MG63 (cell line): ENCODE results near the gene BNIP3. TPM values are rescaled to one million over a fixed set of nuclear protein-coding genes. Genes with fewer than 3 reads are reported as not detected.
"Not testable (repeated sequence)": the region's sequence is repeated elsewhere in the genome, so short reads cannot be mapped to it uniquely, and the experiment has no call there.

ENCODE experiments used
- DNase-seq: peaks from one replicate; pipeline ENCODE4 v3.0.0-alpha.2; 2020
- H3K27me3 ChIP-seq: fragments of 250-450 bp; sonication (Bioruptor Pico); 2 replicates; pipeline ENCODE4 v1.5.1; 2020; ENCODE audit warnings: mild to moderate bottlenecking, moderate library complexity
- H3K36me3 ChIP-seq: fragments of 250-450 bp; sonication (Bioruptor Pico); 2 replicates; pipeline ENCODE4 v1.5.1; 2020; ENCODE audit warnings: mild to moderate bottlenecking, moderate library complexity
- H3K4me3 ChIP-seq: fragments of 250-450 bp; sonication (Bioruptor Pico); 2 replicates; pipeline ENCODE4 v1.5.1; 2020; ENCODE audit warnings: mild to moderate bottlenecking, moderate library complexity
- H3K9me3 ChIP-seq: fragments of 250-450 bp; sonication (Bioruptor Pico); 2 replicates; pipeline ENCODE4 v1.5.1; 2020; ENCODE audit warnings: mild to moderate bottlenecking, moderate library complexity
- total RNA-seq: library from RNA; depleted of rRNA; stranded (reverse); fragments of >200 nt; shearing (Covaris generic); gene quantifications from 2 replicates; pipeline ENCODE4 v1.2.3, GENCODE V29; 2014; ENCODE audit warnings: low replicate concordance

BNIP3 gene
- total RNA-seq, 1 experiment from 2014 or later = 107 TPM

DNA sequence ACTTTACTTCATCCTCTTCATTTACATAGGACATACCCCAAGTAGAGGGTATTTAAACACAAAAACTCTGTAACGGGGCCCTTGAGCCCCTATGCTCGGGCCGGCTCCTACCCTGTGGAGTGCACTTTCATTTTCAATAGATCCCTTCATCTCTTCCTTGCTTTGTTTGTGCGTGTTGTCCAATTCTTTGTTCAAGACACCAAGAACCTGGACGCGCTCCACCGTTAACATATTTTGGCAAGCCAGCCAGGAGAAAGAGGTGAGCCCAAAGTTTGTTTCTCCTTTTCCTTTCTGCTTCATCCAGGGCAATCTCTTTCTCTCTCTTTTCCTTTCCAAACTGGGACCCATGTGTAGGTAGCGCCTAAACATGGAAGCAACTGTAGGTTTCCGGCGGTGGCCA, 26.0 kb upstream of the BNIP3 start:
- Histone ChIP-seq H3K36me3 (no peaks in the 10 kb centered on the region), H3K27me3 (peaks cover 8% of the 10 kb centered on the region; the same call in 1 of the 2 replicates), H3K4me3 (no peak overlapping the region), H3K9me3 (peaks cover 6% of the 10 kb centered on the region)
- DNase-seq = no peak

DNA sequence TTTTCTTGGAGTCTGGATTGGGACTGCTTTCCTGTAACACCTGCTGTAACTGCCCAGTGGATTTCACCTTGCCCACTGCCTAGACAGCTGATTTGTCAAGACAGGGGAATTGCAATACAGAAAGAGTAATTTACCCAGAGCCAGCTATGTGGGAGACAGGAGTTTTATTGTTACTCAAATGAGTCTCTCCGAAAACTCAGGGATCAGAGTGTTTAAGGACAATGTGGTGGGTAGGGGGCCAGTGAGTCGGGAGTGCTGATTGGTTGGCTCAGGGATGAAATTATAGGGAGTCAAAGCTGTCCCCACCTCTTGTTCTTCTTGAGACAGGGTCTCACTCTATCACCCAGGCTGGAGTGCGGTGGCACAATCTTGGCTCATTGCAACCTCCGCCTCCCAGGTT, 25.2 kb upstream of the BNIP3 start:
- H3K27me3 ChIP-seq = peaks cover 8% of the 10 kb centered on the region; the same call in 1 of the 2 replicates

DNA sequence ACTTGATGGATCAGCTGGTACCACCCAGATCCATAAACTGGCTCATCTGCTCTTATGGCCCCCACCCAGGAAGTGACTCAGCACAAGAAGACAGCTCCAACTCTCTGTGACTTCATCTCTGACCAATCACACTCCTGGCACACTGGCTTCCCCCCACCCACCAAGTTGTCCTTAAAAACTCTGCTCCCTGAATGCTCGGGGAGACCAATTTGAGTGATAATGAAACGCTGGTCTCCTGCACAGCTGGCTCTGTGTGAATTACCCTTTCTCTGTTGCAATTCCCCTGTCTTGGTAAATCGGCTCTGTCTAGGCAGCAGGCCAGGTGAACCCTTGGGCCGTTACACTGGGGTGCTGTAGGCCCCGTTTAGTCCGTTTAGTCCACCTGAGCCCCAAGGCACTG, 23.4 kb upstream of the BNIP3 start:
- Histone ChIP-seq H3K9me3 (peaks cover 6% of the 10 kb centered on the region), H3K36me3 (no peaks in the 10 kb centered on the region), H3K4me3 (no peak overlapping the region), H3K27me3 (0 out of 2 replicates have a peak, but pooled peaks cover 2% of the 10 kb centered on the region)
- no peak for DNase-seq

More for the DNA sequence above, 25.2 kb upstream of the BNIP3 start:
- Histone ChIP-seq H3K4me3 (no peak overlapping the region), H3K9me3 (peaks cover 6% of the 10 kb centered on the region), H3K36me3 (no peaks in the 10 kb centered on the region)
- no peak for DNase-seq

DNA sequence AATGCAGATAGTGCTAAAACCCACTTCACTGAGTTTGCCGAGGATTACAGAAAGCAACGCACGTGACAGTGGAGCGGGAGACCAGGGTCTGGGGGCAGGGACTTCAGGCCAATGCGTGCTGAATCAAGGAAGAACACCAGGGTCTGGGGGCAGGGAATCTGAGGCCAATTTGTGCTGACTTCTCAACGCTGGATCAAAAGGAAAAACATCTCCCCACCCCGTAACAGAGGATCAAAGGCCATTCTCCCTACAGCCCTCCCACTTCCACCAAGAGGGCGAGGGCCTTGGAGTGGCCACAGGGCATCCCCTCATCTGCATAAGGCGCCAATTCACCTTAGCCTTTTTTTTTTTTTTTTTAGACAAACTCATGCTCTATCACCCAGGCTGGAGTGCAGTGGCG, 22.3 kb upstream of the BNIP3 start:
- Histone ChIP-seq H3K27me3 (no peaks in the 10 kb centered on the region), H3K36me3 (no peaks in the 10 kb centered on the region), H3K4me3 (no peak overlapping the region), H3K9me3 (peaks cover 6% of the 10 kb centered on the region)
- DNase-seq = no peak

DNA sequence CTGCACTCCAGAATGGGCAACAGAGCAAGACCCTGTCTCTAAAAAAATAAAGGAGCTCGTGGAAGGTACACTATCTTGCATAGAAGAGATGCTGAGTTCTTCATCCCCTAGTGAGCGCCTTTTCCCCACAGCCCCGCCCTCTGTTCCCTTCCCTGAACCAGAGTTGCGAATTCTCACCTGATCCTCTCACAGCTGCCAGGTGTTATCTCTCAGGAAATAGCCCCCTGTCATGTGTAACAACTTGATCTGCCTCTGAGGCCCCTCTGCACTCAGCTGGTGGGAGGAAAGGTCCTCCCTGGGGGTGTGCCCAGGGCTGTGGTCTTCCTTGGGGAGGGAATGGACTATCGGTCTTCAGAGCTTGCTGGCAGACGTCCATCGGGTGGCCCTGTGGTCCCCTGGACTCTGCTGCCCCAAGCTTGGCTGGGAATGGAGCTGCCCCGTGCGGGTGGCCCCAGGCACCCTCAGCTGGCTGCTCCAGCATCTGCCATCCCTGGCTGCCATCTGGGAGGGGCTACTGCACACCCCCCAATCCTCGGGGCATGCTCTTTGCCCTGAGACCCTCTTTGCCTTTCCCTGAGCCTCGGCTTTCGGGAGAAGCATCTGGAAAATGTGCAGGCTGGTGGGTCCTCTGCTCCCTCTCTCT, 21.7 kb upstream of the BNIP3 start:
- Histone ChIP-seq H3K27me3 (no peaks in the 10 kb centered on the region), H3K36me3 (no peaks in the 10 kb centered on the region), H3K9me3 (peaks cover 6% of the 10 kb centered on the region), H3K4me3 (no peak overlapping the region)
- DNase-seq = no peak

DNA sequence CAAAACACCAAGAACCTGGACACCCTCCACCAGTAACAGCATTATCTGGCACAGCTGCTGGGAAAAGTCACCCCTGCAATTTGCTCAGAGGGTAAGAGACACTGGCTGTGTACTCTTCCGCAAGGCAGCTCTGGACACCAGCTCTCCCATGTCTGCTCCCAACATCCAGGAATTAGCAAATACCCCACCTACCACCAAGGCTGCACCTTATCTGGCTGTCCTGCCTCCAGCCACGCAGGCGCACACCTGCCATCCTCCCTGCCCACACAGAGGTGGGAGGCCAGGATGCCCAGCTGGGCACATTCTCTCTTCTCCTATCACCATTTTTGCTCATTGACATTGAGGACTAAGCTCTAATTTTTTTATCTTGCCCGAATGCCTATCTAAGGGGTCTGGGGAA, 20.3 kb upstream of the BNIP3 start:
- peak overlapping the region; percentile 37 for H3K4me3 ChIP-seq
- DNase-seq = no peak
- H3K9me3 ChIP-seq = peaks cover 6% of the 10 kb centered on the region
- no peaks in the 10 kb centered on the region for H3K27me3 ChIP-seq
- H3K36me3 ChIP-seq = no peaks in the 10 kb centered on the region

DNA sequence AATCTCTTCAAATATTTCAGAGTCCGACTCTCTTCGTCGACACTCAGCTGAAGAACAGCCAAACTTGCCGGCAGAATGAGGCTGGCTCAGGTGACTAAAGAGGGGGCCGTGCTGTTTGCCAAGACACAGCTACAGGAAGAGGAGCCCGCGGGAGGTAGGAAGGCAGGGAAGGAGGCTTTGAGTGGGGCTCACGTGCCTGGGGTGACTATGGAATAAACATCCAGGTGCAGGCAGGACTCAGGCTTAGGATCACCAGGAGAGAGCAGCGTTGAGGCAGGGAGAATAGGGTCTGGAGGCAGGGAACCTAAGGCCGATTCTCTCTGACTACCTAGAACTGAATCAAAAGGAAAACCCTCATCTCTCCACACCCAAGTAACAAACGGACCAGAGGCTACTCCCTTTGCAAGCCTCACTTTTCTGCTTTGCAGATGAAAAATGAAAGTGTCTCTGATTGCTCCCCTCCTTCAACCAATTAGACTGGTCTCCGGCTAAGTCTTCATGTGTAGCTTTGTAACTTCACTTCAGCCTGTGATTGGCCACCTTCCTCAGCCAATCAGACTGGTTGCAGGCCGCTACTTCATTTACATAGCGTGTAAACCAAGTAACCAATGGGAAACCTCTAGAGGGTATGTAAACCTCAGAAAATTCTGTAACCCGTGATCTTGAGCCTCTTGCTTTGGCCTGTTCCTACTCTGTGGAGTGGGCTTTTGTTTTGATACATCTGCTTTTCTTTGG, 19.7 kb upstream of the BNIP3 start:
- Histone ChIP-seq H3K4me3 (peak overlapping the region; percentile 37), H3K9me3 (peaks cover 6% of the 10 kb centered on the region), H3K36me3 (no peaks in the 10 kb centered on the region), H3K27me3 (no peaks in the 10 kb centered on the region)
- DNase-seq = peak; percentile 82

DNA sequence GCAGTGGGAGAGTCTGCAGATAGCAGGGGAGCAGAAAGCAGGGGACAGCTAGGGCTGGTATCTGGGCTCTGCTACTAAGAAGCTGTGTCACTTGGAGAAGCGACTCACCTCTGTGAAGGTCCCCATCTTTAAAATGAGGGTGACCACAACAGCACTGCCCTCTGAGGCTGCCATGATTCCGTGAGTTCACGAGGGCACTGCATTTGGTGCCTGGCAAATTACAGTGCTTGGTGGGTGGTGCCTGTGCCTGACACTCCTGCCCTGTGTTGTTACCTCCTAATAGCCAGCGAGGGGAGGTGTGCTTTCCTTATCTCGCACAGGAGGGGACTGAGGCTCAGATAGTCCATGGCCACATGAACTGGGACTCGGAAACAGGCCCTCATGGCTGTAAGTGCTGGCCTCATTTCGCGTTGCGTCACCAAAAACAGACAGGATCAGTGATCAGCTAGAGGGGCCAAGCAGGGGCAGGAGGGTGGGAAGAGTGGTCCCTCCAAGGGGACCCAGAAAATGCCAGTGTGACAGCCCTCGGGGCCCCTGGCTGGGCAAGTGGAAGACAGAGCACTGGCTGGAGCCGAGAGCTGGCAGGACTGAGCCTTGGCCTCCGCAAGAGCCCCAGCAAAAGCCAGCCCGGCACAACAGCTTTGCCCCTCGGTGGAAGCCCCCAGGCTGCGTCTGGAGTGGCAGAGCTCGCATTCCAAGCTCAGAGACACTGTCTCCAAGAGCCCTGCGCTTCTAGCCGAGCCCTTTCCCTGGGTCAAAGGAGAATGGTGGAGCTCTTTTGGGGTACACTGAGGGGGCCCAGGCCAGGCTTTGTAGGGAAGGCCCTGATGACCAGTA, 17.3 kb upstream of the BNIP3 start:
- no peaks in the 10 kb centered on the region for H3K9me3 ChIP-seq
- no peaks in the 10 kb centered on the region for H3K36me3 ChIP-seq
- no peaks in the 10 kb centered on the region for H3K27me3 ChIP-seq
- no peak for DNase-seq
- no peak overlapping the region for H3K4me3 ChIP-seq

DNA sequence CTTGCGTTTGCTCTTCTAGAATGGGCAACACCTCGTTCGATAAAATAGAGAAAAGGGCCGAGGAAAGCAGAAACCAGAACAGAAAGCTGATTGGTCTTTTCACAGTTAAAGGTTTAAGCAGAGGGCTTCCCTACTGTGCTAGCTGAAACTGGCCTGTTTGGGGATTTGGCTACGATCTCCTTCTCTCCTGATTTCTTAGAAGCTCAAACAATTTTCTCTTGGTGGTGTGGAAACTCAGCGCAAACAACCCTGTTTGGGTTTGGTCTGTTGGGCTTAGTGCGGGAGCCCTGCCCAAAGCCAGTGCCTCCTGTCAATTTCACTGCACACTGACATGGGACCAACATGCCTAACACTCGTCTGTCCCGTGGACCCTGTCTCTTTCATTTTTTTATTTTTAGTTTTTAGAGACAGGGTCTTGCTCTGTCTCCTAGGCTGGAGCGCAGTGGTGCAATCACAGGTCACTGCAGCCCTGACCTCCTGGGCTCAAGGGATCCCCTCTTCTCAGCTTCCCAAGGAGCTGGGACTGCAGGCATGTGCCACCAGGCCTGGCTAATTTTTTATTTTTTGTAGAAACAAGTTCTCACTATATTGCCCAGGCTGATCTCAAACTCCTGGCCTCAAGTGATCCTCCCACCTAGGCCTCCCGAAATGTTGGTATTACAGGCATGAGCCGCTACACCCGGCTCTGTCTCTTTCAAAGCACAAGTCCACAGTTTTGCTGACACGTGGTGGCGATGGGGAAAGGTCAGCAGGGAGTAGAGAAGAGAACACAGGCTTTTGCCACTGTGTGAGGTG, 16.5 kb upstream of the BNIP3 start:
- no peak for DNase-seq
- Histone ChIP-seq H3K4me3 (no peak overlapping the region), H3K36me3 (no peaks in the 10 kb centered on the region), H3K27me3 (no peaks in the 10 kb centered on the region), H3K9me3 (no peaks in the 10 kb centered on the region)

DNA sequence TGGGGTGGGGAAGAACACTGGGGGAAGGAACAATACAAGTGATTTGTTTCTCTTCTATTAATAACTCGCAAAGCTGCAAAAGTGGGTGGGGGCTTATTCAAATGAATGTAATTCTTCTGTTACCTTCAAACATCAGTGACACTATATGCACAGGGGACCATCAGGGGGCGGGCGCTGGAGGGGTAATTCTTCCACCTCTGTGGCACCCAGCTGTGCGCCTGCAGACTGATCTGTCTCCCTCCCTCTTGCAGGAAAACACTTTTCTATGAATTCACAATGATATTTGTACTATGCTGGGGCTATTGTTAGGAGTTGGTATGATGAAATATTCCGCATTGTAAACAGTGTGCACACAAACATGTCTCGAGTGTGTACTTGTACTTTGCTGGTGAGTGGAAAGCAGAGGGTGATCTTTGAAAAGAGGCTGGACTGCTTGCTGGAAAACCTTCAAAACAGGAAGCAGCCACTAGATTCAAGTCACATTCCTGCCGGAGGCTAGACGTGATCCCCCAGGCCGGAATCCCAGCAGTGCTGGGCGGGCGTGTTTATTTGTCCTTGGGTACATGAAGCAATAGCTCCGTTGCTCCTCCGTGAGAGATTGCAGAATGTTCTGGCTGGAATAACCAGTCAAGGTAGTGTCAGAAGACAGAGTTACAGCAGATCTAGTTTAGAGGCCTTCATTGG, 15.8 kb upstream of the BNIP3 start:
- no peak for DNase-seq
- H3K4me3 ChIP-seq = no peak overlapping the region
- no peaks in the 10 kb centered on the region for H3K27me3 ChIP-seq
- no peaks in the 10 kb centered on the region for H3K36me3 ChIP-seq
- H3K9me3 ChIP-seq = no peaks in the 10 kb centered on the region

DNA sequence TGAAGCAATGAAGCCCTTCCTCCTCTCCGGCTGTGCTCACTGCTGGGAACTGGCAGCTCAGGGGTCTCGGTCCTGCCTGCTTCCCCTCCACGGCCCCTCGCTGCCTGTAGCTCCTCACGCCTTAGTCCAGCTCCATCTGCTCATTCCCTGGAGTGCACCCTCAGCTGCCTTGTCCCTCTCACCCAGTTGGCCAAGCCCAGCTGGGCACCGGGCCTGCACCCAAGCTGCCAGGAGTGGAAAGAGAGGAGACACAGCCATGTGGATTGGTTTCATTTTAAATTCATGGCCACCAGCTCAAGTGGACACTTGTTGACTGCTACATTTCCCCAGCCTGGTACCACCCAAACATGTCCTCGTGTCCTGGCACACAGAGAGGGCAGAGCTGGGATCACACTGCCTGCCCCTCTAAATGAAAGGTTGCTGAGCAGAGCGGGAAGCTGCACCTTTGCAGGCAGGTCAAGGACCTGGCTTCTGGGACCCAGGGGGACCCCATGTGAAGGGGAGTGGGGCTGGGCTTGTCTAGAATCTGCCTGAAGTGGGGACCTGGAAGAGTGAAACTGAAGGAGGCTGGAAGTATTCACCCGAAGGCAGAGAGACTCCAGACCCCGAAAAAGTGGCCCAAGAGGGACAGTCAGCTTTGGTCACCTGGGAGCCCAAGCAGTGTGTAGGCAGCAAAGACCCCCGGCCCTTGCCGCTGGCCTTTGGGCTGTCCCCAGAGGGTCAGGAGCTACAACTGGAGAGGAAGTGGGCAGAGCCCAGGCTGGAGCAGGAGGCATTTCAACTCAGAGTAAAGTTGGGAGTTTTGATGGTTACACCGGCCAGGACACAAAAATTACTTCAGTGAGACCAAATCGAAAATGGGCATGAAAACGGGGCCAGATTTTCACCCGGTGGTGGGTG, 15.0 kb upstream of the BNIP3 start:
- H3K27me3 ChIP-seq = no peaks in the 10 kb centered on the region
- no peak overlapping the region for H3K4me3 ChIP-seq
- no peak for DNase-seq
- H3K36me3 ChIP-seq = no peaks in the 10 kb centered on the region
- H3K9me3 ChIP-seq = no peaks in the 10 kb centered on the region

DNA sequence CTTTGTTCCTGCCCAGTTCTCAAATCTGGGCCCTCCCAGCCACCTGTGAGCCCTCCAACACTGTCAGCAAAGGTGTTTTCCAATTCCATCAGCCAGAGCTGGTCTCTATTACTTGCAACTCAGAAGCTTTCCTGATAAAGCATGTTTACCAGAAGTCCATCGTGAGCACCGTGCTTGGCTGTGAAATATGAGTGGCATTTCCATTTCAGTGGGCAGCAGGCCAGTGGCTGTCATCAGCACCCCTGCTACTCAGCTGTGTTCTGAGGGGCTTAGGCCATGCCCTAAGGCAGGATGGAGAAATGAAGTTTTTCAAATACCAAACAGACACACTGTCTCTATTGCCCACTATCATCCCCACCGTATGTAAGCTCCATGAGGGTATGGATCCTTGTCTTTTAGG, 12.7 kb upstream of the BNIP3 start:
- no peaks in the 10 kb centered on the region for H3K36me3 ChIP-seq
- H3K27me3 ChIP-seq = no peaks in the 10 kb centered on the region
- DNase-seq = no peak
- H3K9me3 ChIP-seq = no peaks in the 10 kb centered on the region
- no peak overlapping the region for H3K4me3 ChIP-seq

DNA sequence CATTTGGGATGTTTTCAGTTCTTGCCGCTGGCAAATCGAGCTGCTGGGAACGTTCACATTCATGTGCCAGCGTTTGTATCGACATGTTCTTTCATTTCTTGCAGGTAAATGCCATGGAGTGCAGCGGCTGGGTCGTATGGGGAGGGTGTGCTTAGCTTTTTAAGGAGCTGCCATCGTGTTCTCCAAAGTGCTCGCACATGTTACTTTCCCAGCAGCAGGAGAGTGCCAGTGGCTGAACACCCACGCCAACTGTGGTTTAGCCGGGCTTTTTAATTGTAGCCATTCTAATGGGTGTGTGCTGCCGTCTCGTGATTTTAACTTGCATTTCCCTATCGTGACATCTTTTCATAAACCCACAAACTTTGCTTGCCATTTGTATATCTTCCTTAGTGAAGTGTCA, 11.6 kb upstream of the BNIP3 start:
- Histone ChIP-seq H3K36me3 (no peaks in the 10 kb centered on the region), H3K9me3 (no peaks in the 10 kb centered on the region; the same call in 1 of the 2 replicates), H3K4me3 (no peak overlapping the region), H3K27me3 (no peaks in the 10 kb centered on the region)
- no peak for DNase-seq

DNA sequence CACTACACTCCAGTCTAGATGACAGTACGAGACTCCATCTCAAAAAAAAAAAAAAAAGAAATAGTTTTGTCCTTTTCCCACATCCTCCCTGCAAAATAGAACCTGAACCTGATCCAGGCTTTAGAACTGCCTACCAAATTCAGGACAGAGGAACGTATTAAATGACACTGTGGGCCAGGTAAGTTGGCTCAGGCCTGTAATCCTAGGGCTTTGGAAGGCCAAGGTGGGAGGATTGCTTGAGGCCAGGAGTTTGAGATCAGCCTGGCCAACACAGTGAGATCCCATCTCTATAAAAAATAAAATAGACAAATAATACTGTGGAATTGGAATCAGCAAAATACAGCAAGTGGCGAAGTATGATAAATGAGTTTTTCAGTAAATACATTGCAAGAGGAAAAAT, 10.0 kb upstream of the BNIP3 start:
- Histone ChIP-seq H3K4me3 (no peak overlapping the region), H3K9me3 (peaks cover 4% of the 10 kb centered on the region; the same call in 1 of the 2 replicates), H3K36me3 (no peaks in the 10 kb centered on the region), H3K27me3 (no peaks in the 10 kb centered on the region)
- DNase-seq = no peak

DNA sequence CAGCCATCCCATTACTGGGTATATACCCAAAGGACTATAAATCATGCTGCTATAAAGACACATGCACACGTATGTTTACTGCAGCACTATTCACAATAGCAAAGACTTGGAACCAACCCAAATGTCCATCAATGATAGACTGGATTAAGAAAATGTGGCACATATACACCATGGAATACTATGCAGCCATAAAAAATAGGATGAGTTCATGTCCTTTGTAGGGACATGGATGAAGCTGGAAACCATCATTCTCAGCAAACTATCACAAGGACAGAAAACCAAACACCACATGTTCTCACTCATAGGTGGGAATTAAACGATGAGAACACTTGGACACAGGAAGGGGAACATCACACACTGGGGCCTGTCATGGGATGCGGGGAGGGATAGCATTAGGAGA, 6.1 kb upstream of the BNIP3 start:
- DNase-seq, H3K36me3 ChIP-seq, H3K9me3 ChIP-seq, H3K4me3 ChIP-seq, H3K27me3 ChIP-seq: not testable (repeated sequence)
